Gastroesophageal sphincter (tissue), 4 donors: ENCODE measurements around the gene GLA. TPM values are rescaled to one million over a fixed set of nuclear protein-coding genes. Genes with fewer than 3 reads are reported as not detected.

ENCODE experiments used
- ATAC-seq: fragments of 150-250 bp; one replicate; pipeline ENCODE4 v1.9.1; 2016; ENCODE audit warnings: mild to moderate bottlenecking, moderate library complexity
- H3K27ac ChIP-seq, 4 donors: fragments of 200-600 bp; sonication (generic) in 3 of 4; 1 replicate in 3 of 4; 2 replicates in 1 of 4; pipeline ENCODE4 v1.5.1; 2016 to 2019
- H3K27me3 ChIP-seq: fragments of 200-600 bp; sonication (generic); one replicate; pipeline ENCODE4 v1.5.1; 2019
- H3K36me3 ChIP-seq, 2 donors: fragments of 200-600 bp; sonication (generic); one replicate each; pipeline ENCODE4 v1.5.1; 2019; ENCODE audit warnings: control low read depth in 1 of 2
- H3K4me1 ChIP-seq, 3 donors: fragments of 200-600 bp; sonication (generic); 1 replicate in 2 of 3; 2 replicates in 1 of 3; pipeline ENCODE4 v1.5.1; 2016 to 2019; ENCODE audit warnings: control low read depth in 2 of 3
- H3K4me3 ChIP-seq, 2 donors: fragments of 200-600 bp; sonication (generic); one replicate each; pipeline ENCODE4 v1.5.1; 2019; ENCODE audit warnings: mild to moderate bottlenecking in 1 of 2, moderate library complexity in 1 of 2
- H3K9me3 ChIP-seq, 3 donors: fragments of 200-600 bp; sonication (generic); one replicate each; pipeline ENCODE4 v1.5.1; 2017 to 2019; ENCODE audit warnings: control low read depth in 2 of 3
- EP300 ChIP-seq: sonication (generic); formaldehyde crosslinking; IDR thresholded peaks from one replicate; pipeline ENCODE4 v1.6.1; 2017; ENCODE audit warnings: antibody characterized with exemption, mild to moderate bottlenecking
- POLR2A ChIP-seq, 2 donors: fragments of 450-650 bp; IDR thresholded peaks; one replicate each; pipeline ENCODE4 v1.6.1; 2017; ENCODE audit warnings: antibody characterized with exemption in 2 of 2, mild to moderate bottlenecking in 2 of 2, moderate library complexity in 1 of 2
- POLR2AphosphoS5 ChIP-seq: sonication (generic); formaldehyde crosslinking; IDR thresholded peaks from one replicate; pipeline ENCODE4 v1.6.1; 2017; ENCODE audit warnings: antibody characterized with exemption
- WGBS, 2 donors: methylation state at CpG; one replicate each; pipeline ENCODE4 v1.1.5; 2018; ENCODE audit warnings: low coverage in 1 of 2; 5-methylcytosine and 5-hydroxymethylcytosine counted together
- total RNA-seq, 4 donors: library from RNA; depleted of rRNA; stranded (reverse); fragments of >200 nt; gene quantifications; one replicate each; pipeline ENCODE4 v1.1.0, GENCODE V29; 2016
- TF ChIP-seq, protein P1 (sequence below), 4 experiments: fragments of 200-600 bp in 2 of 4; fragments of 450-650 bp in 2 of 4; sonication (generic) in 1 of 4; IDR thresholded peaks; one replicate each; pipeline ENCODE4 v1.5.1; 2017 to 2019; ENCODE audit warnings: antibody characterized with exemption in 4 of 4, mild to moderate bottlenecking in 2 of 4, moderate library complexity in 2 of 4

The GLA gene
- total RNA-seq, 4 donors from 2014 or later = 9.2 to 22.0 (median 16.1) TPM

DNA sequence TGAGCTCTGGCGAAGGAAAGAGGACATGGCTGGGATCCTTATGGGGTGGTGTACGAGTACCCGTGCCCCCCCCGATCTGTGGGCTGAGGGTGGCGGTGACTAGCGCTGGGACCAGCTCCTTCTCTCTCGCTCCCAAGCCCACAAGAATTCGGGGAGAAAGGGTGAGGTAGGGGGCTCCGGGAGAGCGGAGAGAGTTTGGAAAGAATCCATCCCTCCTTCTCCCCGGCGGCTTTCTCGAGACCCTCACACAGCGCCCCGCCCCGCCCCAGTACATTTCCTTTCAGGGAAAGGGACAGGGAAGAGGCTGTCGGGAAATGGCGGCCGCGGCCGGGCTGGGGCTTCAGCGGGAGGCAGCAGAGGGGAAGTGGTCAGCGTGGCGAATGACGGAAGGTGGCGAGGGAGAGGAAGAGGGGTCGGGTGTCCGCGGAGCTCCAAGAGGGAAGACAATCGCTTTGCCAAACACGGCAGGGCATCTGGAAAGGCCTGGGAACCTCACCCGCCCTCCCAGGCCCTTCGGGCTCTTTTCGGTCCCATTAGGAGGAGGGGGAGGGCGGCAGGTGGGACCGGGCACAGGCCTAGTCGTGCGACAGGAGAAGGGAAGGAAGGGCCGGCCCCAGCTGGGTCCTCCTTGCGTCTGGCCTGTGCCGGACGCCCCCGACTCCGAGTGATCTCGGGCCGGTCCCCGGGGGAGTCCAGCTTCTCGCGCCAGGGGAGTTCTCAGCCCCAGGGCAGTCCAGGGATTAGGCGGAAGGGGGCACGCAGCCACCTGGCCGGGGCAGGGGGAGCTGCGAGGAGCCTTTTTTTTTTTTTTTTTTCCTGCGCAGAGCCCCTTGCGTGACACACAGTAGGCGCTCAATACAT, 10.5 kb upstream of the GLA start:
- 0 to 14% methylated on average over 5 to 13 of the region's 56 CpGs for WGBS, 2 donors
- peak overlapping the region; percentile 65 to 98 for H3K4me3 ChIP-seq
- H3K27me3 ChIP-seq = no peaks in the 10 kb centered on the region
- H3K4me1 ChIP-seq = peaks cover 0 to 57% (median 0%) of the 10 kb centered on the region in 3 donors
- H3K36me3 ChIP-seq = peaks cover 0 to 10% of the 10 kb centered on the region in 2 donors
- no peaks in the 10 kb centered on the region for H3K9me3 ChIP-seq
- peak; percentile 74 for ATAC-seq
- TF ChIP-seq POLR2A (IDR thresholded peaks at IDR 0.05) = peak in 1 of 2 donors; percentile 17
- TF ChIP-seq, protein P1, sequence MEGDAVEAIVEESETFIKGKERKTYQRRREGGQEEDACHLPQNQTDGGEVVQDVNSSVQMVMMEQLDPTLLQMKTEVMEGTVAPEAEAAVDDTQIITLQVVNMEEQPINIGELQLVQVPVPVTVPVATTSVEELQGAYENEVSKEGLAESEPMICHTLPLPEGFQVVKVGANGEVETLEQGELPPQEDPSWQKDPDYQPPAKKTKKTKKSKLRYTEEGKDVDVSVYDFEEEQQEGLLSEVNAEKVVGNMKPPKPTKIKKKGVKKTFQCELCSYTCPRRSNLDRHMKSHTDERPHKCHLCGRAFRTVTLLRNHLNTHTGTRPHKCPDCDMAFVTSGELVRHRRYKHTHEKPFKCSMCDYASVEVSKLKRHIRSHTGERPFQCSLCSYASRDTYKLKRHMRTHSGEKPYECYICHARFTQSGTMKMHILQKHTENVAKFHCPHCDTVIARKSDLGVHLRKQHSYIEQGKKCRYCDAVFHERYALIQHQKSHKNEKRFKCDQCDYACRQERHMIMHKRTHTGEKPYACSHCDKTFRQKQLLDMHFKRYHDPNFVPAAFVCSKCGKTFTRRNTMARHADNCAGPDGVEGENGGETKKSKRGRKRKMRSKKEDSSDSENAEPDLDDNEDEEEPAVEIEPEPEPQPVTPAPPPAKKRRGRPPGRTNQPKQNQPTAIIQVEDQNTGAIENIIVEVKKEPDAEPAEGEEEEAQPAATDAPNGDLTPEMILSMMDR (IDR thresholded peaks at IDR 0.05) = no peak
- H3K27ac ChIP-seq = peak overlapping the region; percentile 83 to 94 (median 92)

DNA sequence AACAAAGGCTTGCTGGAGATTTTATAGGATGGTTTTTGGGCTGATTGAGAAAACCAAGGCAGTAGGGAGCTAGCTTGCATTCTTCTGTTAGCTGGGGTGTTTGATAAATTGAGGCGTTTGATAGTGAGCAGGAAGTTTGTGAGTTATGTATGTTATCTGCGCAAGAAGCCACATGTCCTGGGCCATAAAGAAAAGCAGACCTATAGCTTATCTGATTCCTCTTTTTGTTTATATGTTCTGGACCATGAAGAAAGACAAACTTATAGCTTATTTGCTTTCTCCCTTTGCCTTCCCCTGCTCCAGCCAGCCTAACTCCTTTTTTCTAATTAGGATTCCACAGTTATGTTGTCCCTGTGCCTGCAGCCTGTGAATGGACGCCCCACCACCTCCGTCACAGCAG, 9.5 kb upstream of the GLA start:
- 35 to 64% methylated on average over 2 to 4 of the region's 4 CpGs for WGBS, 2 donors
- H3K27ac ChIP-seq = peak overlapping the region; percentile 83 to 94 (median 92)
- peaks cover 0 to 67% (median 0%) of the 10 kb centered on the region in 3 donors for H3K4me1 ChIP-seq
- H3K4me3 ChIP-seq = peak overlapping the region in 1 of 2 donors; percentile 65
- TF ChIP-seq, protein P1 (IDR thresholded peaks at IDR 0.05) = no peak
- no peak for TF ChIP-seq POLR2AphosphoS5
- TF ChIP-seq POLR2A (IDR thresholded peaks at IDR 0.05) = no peak
- no peak for TF ChIP-seq EP300
- H3K9me3 ChIP-seq = no peaks in the 10 kb centered on the region
- no peaks in the 10 kb centered on the region for H3K27me3 ChIP-seq
- no peak for ATAC-seq
- peaks cover 0 to 12% of the 10 kb centered on the region in 2 donors for H3K36me3 ChIP-seq

- H3K27me3 ChIP-seq = no peaks in the 10 kb centered on the region
- TF ChIP-seq EP300 (no peak), POLR2AphosphoS5 (no peak), POLR2A (IDR thresholded peaks at IDR 0.05) (no peak)
- TF ChIP-seq, protein P1 (IDR thresholded peaks at IDR 0.05) = no peak
- H3K9me3 ChIP-seq = no peaks in the 10 kb centered on the region
- 75 to 76% methylated on average over 2 to 3 of the region's 7 CpGs for WGBS, 2 donors
- no peak for ATAC-seq
- peaks cover 0 to 72% (median 0%) of the 10 kb centered on the region in 3 donors for H3K4me1 ChIP-seq
- no peak overlapping the region for H3K4me3 ChIP-seq
- H3K27ac ChIP-seq = peak overlapping the region in 3 of 4 donors; percentile 90 to 94 (median 93)
- H3K36me3 ChIP-seq = peaks cover 0 to 15% of the 10 kb centered on the region in 2 donors
Measured at GRCh38 chrX:101416691-101417090, 9.0 kb upstream of the GLA start.

- no peaks in the 10 kb centered on the region for H3K9me3 ChIP-seq
- H3K27me3 ChIP-seq = no peaks in the 10 kb centered on the region
- TF ChIP-seq EP300 = no peak
- no peak for TF ChIP-seq POLR2AphosphoS5
- TF ChIP-seq POLR2A (IDR thresholded peaks at IDR 0.05) = no peak
- TF ChIP-seq, protein P1 (IDR thresholded peaks at IDR 0.05) = peak; percentile 54 to 84 (median 62)
- H3K27ac ChIP-seq = peak overlapping the region in 3 of 4 donors; percentile 62 to 93 (median 74)
- H3K36me3 ChIP-seq = peaks cover 0 to 15% of the 10 kb centered on the region in 2 donors
- WGBS, 2 donors = 31 to 37% methylated on average over 3 to 6 of the region's 12 CpGs
- peaks cover 0 to 81% (median 0%) of the 10 kb centered on the region in 3 donors for H3K4me1 ChIP-seq
- no peak overlapping the region for H3K4me3 ChIP-seq
- ATAC-seq = peak; percentile 42
Measured at GRCh38 chrX:101415180-101416145, 7.7 kb upstream of the GLA start.
